Neural crest cell (in vitro differentiated cells): ENCODE data around the gene NOL4L. TPM values are rescaled to one million over a fixed set of nuclear protein-coding genes. Genes with fewer than 3 reads are reported as not detected.

Experiments
- DNase-seq: peaks from one replicate; pipeline ENCODE4 v3.0.0; 2021; ENCODE audit warnings: low read depth, mixed read lengths, low spot score
- H3K27ac Mint-ChIP-seq: one replicate; pipeline ENCODE4 v1.8.0; 2021; ENCODE audit warnings: mild to moderate bottlenecking, mixed read lengths; ENCODE audit not compliant: unreplicated experiment
- H3K27me3 Mint-ChIP-seq: 2 replicates; pipeline ENCODE4 v1.8.0; 2021; ENCODE audit warnings: low read depth, mild to moderate bottlenecking, mixed read lengths
- H3K36me3 Mint-ChIP-seq: 2 replicates; pipeline ENCODE4 v1.8.0; 2021; ENCODE audit warnings: low read depth, mild to moderate bottlenecking, mixed read lengths
- H3K4me1 Mint-ChIP-seq: 2 replicates; pipeline ENCODE4 v1.8.0; 2021; ENCODE audit warnings: mixed read lengths
- H3K4me3 Mint-ChIP-seq: one replicate; pipeline ENCODE4 v1.8.0; 2021; ENCODE audit warnings: mild to moderate bottlenecking, mixed read lengths
- H3K9me3 Mint-ChIP-seq: 2 replicates; pipeline ENCODE4 v1.8.0; 2021; ENCODE audit warnings: mixed read lengths
- total RNA-seq: library from RNA; stranded (reverse); gene quantifications from 2 replicates; pipeline ENCODE4 v1.2.1, GENCODE V29; 2021
- TF ChIP-seq, protein P1 (sequence below): fragments of 200-600 bp; sonication (generic); conservative IDR thresholded peaks from 2 replicates; pipeline ENCODE4 v1.5.0; 2021; ENCODE audit warnings: antibody characterized with exemption, mild to moderate bottlenecking

The NOL4L gene
- total RNA-seq, 1 donor from 2014 or later, result 52.3 TPM

DNA sequence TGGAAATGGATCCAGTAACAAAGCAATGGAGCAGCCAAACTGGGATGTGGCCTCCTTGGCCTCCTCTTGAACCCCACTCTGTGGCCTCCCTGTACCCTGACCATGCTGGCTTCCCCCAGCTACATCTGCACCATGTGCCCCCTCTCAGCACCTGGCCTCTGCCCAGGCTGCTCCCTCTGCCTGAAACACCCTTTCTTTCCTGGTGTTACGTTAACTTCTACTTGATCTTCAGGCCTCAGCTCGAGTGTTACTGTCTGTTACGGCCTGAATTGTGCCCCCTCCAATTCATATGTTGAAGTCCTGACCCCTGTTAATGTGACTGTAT is 30.2 kb downstream of the NOL4L start:
- no peak for DNase-seq
- Mint-ChIP-seq H3K36me3 (no peaks in the 10 kb centered on the region), H3K27me3 (no peaks in the 10 kb centered on the region), H3K27ac (no peak overlapping the region), H3K9me3 (peaks cover under 1% of the 10 kb centered on the region), H3K4me1 (peaks cover 21% of the 10 kb centered on the region), H3K4me3 (no peak overlapping the region)
- TF ChIP-seq, protein P1, sequence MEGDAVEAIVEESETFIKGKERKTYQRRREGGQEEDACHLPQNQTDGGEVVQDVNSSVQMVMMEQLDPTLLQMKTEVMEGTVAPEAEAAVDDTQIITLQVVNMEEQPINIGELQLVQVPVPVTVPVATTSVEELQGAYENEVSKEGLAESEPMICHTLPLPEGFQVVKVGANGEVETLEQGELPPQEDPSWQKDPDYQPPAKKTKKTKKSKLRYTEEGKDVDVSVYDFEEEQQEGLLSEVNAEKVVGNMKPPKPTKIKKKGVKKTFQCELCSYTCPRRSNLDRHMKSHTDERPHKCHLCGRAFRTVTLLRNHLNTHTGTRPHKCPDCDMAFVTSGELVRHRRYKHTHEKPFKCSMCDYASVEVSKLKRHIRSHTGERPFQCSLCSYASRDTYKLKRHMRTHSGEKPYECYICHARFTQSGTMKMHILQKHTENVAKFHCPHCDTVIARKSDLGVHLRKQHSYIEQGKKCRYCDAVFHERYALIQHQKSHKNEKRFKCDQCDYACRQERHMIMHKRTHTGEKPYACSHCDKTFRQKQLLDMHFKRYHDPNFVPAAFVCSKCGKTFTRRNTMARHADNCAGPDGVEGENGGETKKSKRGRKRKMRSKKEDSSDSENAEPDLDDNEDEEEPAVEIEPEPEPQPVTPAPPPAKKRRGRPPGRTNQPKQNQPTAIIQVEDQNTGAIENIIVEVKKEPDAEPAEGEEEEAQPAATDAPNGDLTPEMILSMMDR, result no peak

DNA sequence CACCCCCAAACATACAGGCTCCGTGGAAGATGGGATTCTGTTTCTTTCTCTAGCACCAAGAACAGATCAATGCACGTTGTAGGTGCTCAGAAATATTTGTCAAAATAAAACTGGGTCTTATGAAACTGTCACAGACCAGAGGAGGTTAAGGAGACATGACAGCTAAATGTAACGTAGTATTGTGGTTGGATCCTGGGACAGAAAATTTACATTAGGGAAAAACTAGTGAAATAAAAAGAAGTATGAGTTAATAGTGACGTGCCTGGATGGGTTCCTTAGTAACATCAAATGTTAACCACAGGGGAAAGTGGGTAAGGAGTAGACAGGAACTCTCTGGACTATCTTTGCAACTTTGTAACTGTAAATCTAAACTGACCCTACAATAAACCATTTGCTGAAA is 31.5 kb downstream of the NOL4L start:
- H3K4me3 Mint-ChIP-seq, result no peak overlapping the region
- H3K4me1 Mint-ChIP-seq, result peaks cover 12% of the 10 kb centered on the region
- H3K36me3 Mint-ChIP-seq, result peaks cover 8% of the 10 kb centered on the region
- TF ChIP-seq, protein P1, result no peak
- peaks cover 8% of the 10 kb centered on the region for H3K9me3 Mint-ChIP-seq
- H3K27ac Mint-ChIP-seq, result no peak overlapping the region
- no peaks in the 10 kb centered on the region for H3K27me3 Mint-ChIP-seq
- DNase-seq, result no peak

DNA sequence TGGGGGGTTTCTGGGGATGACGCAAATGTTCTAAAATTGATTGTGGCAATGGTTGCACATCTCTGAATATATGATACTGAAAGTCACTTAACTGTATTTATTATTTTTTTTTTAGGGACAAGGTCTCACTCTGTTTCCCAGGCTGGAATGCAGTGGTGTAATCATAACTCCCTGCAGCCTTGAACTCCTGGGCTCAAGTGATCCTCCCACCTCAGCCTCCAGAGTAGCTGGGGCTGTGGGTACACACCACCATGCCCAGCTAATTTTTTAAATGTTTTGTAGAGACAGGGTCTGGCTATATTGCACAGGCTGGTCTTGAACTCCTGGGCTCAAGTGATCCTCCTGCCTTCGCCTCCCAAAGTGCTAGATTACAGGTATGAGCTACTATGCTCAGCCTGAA is 33.4 kb downstream of the NOL4L start:
- TF ChIP-seq, protein P1, result no peak
- Mint-ChIP-seq H3K27ac (no peak overlapping the region), H3K27me3 (no peaks in the 10 kb centered on the region), H3K36me3 (peaks cover 10% of the 10 kb centered on the region), H3K4me3 (no peak overlapping the region), H3K4me1 (no peaks in the 10 kb centered on the region), H3K9me3 (peaks cover 8% of the 10 kb centered on the region)
- DNase-seq, result no peak

DNA sequence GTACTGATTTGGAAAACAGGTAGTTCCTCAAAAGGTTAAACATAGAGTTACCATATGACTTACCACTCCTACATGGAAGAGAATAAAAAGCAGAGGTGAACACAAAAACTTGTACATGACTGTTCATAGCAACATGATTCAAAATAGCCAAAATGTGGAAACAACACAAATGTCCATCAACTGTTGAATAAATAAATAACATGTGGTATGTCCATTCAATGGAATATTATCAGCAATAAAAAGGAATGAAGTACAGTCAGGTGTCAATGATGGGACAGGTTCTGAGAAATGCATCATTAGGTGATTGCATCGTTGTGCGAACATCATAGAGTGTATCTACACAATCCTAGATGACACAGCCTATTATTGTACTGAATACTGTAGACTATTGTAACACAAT is 35.3 kb downstream of the NOL4L start:
- no peaks in the 10 kb centered on the region for H3K27me3 Mint-ChIP-seq

DNA sequence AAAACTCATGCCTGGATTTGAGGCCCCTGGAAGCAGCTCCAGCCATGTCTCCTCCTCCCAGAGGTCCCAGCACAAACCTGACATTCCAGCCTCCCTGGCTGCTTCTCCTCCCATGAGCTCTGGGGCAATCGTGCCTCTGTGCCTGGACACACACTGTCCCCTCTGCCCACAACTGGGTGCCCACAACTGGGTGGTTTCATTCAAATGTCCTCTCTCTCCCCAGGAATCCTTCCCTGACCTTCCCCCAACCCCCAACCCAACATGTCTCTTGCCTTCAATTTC is 37.4 kb downstream of the NOL4L start:
- no peak overlapping the region for H3K4me3 Mint-ChIP-seq
- H3K27me3 Mint-ChIP-seq, result peaks cover 2% of the 10 kb centered on the region
- no peak overlapping the region for H3K27ac Mint-ChIP-seq
- peaks cover 10% of the 10 kb centered on the region for H3K36me3 Mint-ChIP-seq
- DNase-seq, result no peak
- TF ChIP-seq, protein P1, result no peak
- H3K4me1 Mint-ChIP-seq, result peaks cover 19% of the 10 kb centered on the region
- H3K9me3 Mint-ChIP-seq, result peaks cover 8% of the 10 kb centered on the region

More for the DNA sequence above, 35.3 kb downstream of the NOL4L start:
- Mint-ChIP-seq H3K4me1 (peaks cover 8% of the 10 kb centered on the region), H3K36me3 (peaks cover 10% of the 10 kb centered on the region), H3K27ac (no peak overlapping the region), H3K4me3 (no peak overlapping the region), H3K9me3 (peaks cover 8% of the 10 kb centered on the region)
- TF ChIP-seq, protein P1, result no peak
- no peak for DNase-seq
